ENCODE data around the gene SH3RF1.

DNA sequence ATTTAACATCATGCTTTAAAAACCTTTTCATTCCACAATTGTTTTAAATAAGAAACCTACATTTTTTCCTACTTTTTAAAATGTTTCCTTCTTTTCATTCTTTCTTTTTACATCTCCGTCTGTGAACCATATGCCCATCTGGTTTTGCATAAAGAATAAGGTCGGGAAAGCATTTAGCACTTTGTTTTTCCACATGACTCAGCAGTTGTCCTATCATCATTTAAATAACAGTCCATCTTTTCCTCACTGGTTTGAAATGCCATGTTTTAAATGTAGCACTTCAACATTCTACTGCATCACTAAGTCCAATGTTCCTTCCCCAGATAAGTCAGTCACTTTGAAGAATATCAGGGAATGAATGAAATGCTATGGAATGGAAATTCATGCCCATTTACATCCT is 128.4 kb downstream of the SH3RF1 start:
- no peak for TF ChIP-seq E2F1 (CRISPR knock-in tag; IDR thresholded peaks at IDR 0.05)
- no peak for TF ChIP-seq USF1 (CRISPR knock-in tag; IDR thresholded peaks at IDR 0.05)
- no peak for TF ChIP-seq ZNF138 (CRISPR knock-in tag; conservative IDR thresholded peaks at IDR 0.05)
- no peak for TF ChIP-seq CTCF (IDR thresholded peaks at IDR 0.05)
- no peak for TF ChIP-seq ZNF232 (CRISPR knock-in tag; IDR thresholded peaks at IDR 0.05)
- TF ChIP-seq SP1 (CRISPR knock-in tag; conservative IDR thresholded peaks at IDR 0.05): no peak
- TF ChIP-seq, protein P1, sequence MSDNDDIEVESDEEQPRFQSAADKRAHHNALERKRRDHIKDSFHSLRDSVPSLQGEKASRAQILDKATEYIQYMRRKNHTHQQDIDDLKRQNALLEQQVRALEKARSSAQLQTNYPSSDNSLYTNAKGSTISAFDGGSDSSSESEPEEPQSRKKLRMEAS (CRISPR knock-in tag; IDR thresholded peaks at IDR 0.05): no peak
- no peak for TF ChIP-seq NFYB (CRISPR knock-in tag; conservative IDR thresholded peaks at IDR 0.05; ENCODE audit: low read depth)
- TF ChIP-seq USF2 (CRISPR knock-in tag; IDR thresholded peaks at IDR 0.05): no peak
- no peak for TF ChIP-seq PRDM15 (CRISPR knock-in tag; IDR thresholded peaks at IDR 0.05)
- TF ChIP-seq OVOL2 (CRISPR knock-in tag; IDR thresholded peaks at IDR 0.05; ENCODE audit: borderline replicate concordance): no peak
